Hematopoietic multipotent progenitor cell treated with erythropoietin and hydrocortisone succinate and interleukin-3 and kit ligand, for 6 days (in vitro differentiated cells): ENCODE results near the gene KDSR.

Experiments used
- DNase-seq: peaks from one replicate; pipeline ENCODE4 v3.0.0-alpha.2; 2015

KDSR gene

DNA sequence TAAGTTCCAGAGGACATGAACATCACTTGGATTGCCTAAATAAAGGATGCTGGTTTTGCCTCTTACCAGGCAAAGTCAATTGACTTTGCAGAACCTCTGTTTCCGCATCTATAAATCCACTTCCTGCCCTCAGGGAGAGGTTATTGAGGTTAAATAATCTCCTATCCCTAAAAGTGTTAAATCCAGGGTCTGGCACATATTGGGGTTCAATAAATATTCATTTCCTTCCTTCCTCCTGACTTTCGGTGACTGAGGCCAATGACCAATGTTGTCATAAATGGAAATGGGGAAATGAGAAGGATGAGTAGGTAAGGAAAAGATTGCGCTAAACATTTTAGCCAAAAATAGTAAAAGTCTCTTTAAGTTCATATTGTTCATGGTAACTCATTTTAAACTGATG is 63.5 kb downstream of the KDSR start:
- DNase-seq: no peak

DNA sequence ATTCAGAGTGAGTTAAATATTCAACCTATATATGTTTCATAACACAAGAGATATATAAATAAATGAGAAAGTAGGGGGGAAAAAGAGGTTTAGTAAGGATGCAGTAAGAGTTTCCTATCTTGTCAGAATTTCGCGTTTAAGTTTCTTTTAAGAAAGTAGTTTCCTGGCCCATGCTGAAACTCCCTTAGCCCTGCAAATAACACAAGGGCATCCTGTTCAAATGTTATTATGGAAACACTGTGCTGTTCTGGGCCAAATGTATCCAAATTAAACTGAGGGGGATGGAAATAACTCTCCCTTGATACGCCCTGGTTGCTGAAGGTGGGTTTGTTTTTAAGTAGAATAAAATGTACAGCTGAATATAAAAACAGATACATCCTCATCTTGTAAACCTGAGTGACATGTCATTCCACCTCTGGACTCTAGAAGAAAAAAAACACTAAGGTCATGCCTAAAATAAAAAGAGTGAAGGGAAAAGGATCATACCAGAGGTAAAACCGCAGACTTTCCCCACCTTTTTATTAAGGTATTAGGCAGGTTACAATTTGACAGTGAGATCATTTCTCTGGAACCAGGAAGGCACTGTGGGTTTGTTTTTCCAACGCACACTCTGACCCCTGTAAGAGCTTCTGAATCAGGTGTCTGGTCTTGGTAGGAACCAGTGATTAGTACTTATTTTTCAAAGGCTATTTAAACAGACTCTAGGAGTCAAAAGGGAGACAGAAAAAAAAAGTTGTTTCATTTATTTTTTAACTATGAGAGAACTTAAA is 64.2 kb downstream of the KDSR start:
- DNase-seq: no peak

DNA sequence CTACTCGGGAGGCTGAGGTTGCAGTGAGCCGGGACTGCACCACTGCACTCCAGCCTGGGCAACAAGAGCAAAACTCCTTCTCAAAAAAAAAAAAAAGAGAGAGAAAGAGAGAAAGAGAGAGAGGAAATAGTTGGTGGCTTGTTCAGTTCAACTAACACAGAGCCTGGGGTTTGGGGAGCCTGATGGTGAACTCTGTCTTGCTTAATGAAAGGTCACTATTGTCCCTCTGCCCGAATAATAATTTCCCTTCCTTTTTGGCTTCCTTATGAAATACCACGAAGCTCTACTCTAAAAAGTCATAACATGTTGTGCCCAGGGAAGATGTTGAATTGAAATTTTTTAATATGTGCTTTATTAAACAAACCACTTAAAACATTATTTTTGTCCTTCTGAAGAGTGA is 64.8 kb downstream of the KDSR start:
- DNase-seq: no peak

GRCh38 chr18:63301434-63301833 is 65.6 kb downstream of the KDSR start:
- no peak for DNase-seq

GRCh38 chr18:63299837-63300745 is 66.9 kb downstream of the KDSR start:
- no peak for DNase-seq

DNA sequence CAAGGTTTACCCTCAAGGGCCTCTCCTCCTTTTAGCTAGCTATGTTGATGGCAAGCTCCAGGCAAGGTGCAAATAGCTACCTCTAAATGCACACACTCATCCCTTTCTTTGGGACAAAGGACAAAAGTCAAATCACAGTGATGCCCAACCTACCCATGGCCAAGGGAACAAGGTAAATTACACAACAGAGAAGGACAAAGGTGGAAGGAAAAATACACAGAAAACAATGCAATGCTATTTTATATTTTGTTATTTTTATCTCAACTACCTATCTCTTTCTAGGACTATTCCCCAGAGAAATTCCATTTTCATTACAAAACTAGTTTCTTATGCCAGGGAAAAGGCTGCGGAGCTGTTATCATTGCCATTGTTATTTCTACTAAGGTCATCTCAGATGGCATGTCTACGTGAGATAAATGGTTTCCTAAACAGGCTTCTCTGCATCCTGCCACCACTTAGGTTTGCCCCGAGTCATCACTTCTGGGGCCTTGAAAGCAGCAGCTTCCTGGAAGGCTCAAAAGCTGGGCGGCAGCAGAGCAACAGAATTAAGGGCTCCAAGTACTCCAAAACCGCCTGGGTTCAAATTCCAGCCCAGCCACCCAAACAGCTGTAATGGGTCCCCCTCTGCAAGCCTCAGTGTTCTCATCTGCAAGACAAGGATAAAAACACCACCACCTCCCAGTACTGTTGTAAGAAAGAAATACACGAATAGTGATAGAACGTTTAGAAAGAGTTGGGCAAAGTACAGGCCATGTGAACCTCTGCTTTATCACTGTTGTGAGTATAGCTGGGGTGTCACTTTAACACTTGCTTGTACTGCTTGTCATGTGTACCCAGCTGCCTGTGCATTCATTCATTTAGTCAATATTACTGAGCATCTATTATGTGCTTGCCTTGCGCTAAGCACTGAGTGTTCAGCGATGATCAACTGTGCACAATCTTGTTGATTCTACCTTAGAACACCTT is 68.3 kb downstream of the KDSR start:
- DNase-seq: no peak

- no peak for DNase-seq
Measured at GRCh38 chr18:63297687-63298399, 69.2 kb downstream of the KDSR start.

DNA sequence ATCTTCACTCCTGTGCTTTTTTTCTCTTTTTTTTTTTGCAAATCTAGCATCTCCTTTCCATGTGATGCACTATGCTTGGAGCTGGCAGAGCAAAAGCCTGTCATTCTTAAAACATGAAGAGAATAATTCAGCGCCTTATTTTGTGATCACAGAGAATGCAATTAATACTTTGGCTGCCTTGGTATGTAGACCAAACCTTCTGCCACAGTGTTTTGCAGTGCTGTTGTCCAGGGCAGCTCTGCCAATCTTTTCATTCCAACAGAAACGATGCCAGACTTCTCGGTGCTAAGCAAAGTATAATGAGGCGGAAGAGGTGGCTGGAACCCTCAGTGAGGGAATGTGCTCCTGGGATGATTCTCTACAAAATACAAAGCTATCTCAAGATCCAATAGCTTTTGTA is 73.1 kb downstream of the KDSR start:
- no peak for DNase-seq

GRCh38 chr18:63292831-63293683 is 73.9 kb downstream of the KDSR start:
- DNase-seq: no peak

GRCh38 chr18:63291278-63291677 is 75.7 kb downstream of the KDSR start:
- no peak for DNase-seq

DNA sequence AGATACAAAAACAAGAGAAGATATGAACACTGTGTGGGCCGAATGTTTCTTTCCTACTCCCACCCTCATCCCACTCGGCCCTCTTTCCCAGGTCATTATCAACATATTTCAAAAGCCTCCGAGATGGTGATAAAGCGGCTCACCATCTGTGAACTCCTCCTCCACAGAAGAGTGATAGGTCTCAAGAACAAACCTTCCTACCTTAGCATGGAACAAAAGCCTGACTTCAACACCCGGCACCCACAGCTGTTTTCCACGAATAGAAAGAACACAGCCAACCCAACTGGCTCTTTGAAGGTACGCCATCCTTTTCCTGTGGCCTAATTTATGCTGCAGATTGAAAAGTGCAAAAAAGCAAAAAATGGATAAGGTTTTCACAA is 76.2 kb downstream of the KDSR start:
- no peak for DNase-seq

DNA sequence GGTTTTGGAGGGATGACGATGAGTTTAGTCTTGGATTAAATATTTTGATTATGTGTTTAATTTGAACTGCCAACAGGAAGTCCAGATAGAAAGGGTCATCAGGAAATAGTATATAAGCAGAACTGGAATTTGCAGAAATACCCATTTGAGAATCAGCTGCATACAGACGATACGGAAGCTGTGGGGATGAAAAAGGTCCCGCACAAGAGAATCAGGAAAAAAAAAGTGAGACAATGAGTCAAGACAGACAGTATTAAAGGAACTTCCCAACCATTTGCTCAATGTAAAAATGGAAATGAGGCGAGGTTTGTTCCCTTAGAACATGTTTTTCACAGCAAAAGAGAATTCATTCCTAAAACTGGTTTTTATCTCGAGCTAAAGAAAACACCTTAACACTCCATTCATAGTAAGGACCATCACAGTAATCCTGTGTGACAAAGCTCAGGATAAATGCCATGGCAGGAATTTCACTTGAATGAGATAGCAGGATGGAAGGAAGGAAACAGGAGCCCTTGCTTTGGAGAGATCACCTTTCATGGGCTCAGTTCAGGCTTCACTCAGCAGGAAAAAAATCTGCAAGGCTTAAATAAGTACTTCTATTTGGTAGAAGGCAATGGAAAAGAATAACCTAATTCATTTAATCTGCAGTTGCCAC is 76.7 kb downstream of the KDSR start:
- no peak for DNase-seq

- no peak for DNase-seq
Measured at GRCh38 chr18:63288311-63288710, 78.7 kb downstream of the KDSR start.

- DNase-seq: no peak
Measured at GRCh38 chr18:63287691-63288220, 79.2 kb downstream of the KDSR start.

- no peak for DNase-seq
Measured at GRCh38 chr18:63286926-63287325, 80.1 kb downstream of the KDSR start.

- DNase-seq: no peak
Measured at GRCh38 chr18:63284827-63285733, 81.9 kb downstream of the KDSR start.

- no peak for DNase-seq
Measured at GRCh38 chr18:63284173-63284799, 82.7 kb downstream of the KDSR start.

DNA sequence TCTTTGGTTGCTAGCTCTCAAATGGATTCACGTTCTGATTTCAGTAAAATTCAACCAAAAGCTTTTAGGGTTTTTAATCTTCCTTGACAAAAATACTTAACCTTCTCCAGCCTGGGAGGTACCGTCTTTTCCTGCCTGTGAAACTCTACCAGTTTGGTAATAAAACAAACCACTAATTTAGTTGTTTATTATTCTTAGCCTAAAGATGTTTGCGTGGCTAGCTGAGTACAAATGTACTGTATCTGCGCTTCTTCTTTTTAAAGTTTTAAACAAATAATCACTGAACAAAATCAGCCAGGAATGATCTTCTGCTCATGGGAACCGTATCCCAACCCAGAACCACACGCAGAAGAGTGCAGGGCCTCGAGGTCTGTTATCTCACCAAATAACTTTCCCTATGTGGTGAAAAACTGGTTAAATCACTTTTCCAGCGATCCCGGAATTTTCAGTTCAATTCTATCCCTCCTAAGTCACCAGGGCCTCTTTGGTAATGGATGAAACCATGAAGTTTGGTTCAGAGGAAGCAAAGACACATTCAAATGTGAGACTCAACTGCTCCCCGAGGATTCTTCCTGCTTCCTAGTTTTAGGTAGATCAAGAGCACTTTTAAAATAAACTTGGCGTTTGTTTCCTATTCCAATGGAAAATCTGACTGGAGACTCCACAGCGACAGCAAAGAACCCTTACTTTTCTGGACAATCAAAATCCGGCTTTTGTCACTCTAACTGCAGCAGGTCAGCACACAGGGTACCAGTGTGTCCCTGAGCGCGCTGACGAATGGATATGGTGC is 83.5 kb downstream of the KDSR start:
- DNase-seq: no peak
